IMR-90 (cell line): ENCODE measurements around the gene GPC4. TPM values are rescaled to one million over a fixed set of nuclear protein-coding genes. Genes with fewer than 3 reads are reported as not detected.

Source experiments
- ATAC-seq: fragments of 200-7000 bp; cut with Tn5 transposase; 2 replicates; pipeline ENCODE4 v1.9.1; 2020; ENCODE audit warnings: low read depth, mild to moderate bottlenecking, moderate library complexity
- BruUV-seq: library from RNA; stranded (reverse); fragments of 400-500 nt; replicated peaks from 2 replicates; lab custom pipeline; 2021; lab: Mats Ljungman, UMichigan
- CTCF ChIA-PET: fragments of 300-600 bp; formaldehyde crosslinking; extraction: SDS; loops from one replicate; lab custom pipeline; 2021; ENCODE audit warnings: antibody characterized with exemption; lab: Yijun Ruan, JAX
- POLR2A ChIA-PET: fragments of 300-600 bp; sonication (Branson Sonifier 250); formaldehyde crosslinking; loops from one replicate; lab custom pipeline; 2022; ENCODE audit warnings: antibody characterized with exemption; ENCODE audit not compliant: unreplicated experiment; lab: Charles Lee
- DNase-seq: peaks from one replicate; pipeline ENCODE4 v3.0.0; 2013
- H2AFZ ChIP-seq: replicated peaks from 2 replicates; pipeline ENCODE3; 2013; ENCODE audit warnings: low read length, mild to moderate bottlenecking; ENCODE audit not compliant: poor library complexity
- H2AK5ac ChIP-seq: 2 replicates; pipeline ENCODE4 v1.6.1; 2013; ENCODE audit warnings: low read depth, low read length, inconsistent platforms
- H2AK9ac ChIP-seq: replicated peaks from 2 replicates; pipeline ENCODE3; 2013; ENCODE audit warnings: mild to moderate bottlenecking, low read depth, low read length, moderate library complexity; ENCODE audit not compliant: poor library complexity
- H2BK120ac ChIP-seq: 2 replicates; pipeline ENCODE4 v1.6.1; 2013; ENCODE audit warnings: low read depth, low read length, inconsistent platforms
- H2BK15ac ChIP-seq: 3 replicates; pipeline ENCODE4 v1.6.1; 2013; ENCODE audit warnings: low read depth, low read length, inconsistent platforms
- H2BK20ac ChIP-seq: 2 replicates; pipeline ENCODE4 v1.6.1; 2013; ENCODE audit warnings: low read depth, mild to moderate bottlenecking, inconsistent platforms, low read length, moderate library complexity
- H2BK5ac ChIP-seq: 2 replicates; pipeline ENCODE4 v1.6.1; 2013; ENCODE audit warnings: mild to moderate bottlenecking, low read depth, low read length, inconsistent platforms; ENCODE audit not compliant: poor library complexity, severe bottlenecking
- H3K14ac ChIP-seq: replicated peaks from 2 replicates; pipeline ENCODE4 v1.6.1; 2013; ENCODE audit warnings: low read depth, low read length, inconsistent platforms
- H3K18ac ChIP-seq: 2 replicates; pipeline ENCODE4 v1.6.1; 2013; ENCODE audit warnings: low read depth, low read length, control low read depth
- H3K23ac ChIP-seq: 2 replicates; pipeline ENCODE4 v1.6.1; 2013; ENCODE audit warnings: low read depth, low read length, inconsistent platforms
- H3K27ac ChIP-seq: 2 replicates; pipeline ENCODE4 v1.5.1; 2013; ENCODE audit warnings: mild to moderate bottlenecking, control low read depth, low read length; ENCODE audit not compliant: insufficient read depth
- H3K27me3 ChIP-seq: 2 replicates; pipeline ENCODE4 v1.6.1; 2013; ENCODE audit warnings: low read length; ENCODE audit not compliant: control insufficient read depth, insufficient read depth
- H3K36me3 ChIP-seq: 2 replicates; pipeline ENCODE4 v1.6.1; 2013; ENCODE audit warnings: low read length, mixed read lengths; ENCODE audit not compliant: control insufficient read depth, insufficient read depth
- H3K4ac ChIP-seq: 2 replicates; pipeline ENCODE4 v1.6.1; 2013; ENCODE audit warnings: low read depth, low read length, inconsistent platforms
- H3K4me1 ChIP-seq: 2 replicates; pipeline ENCODE4 v1.6.1; 2013; ENCODE audit warnings: low read length, mixed read lengths; ENCODE audit not compliant: control insufficient read depth, insufficient read depth
- H3K4me2 ChIP-seq: 2 replicates; pipeline ENCODE4 v1.6.1; 2013; ENCODE audit warnings: low read depth, mild to moderate bottlenecking, control low read depth, low read length, moderate library complexity
- H3K4me3 ChIP-seq: 2 replicates; pipeline ENCODE4 v1.5.1; 2013; ENCODE audit warnings: low read depth, mild to moderate bottlenecking, control low read depth, low read length, moderate library complexity; ENCODE audit not compliant: insufficient read depth
- H3K56ac ChIP-seq: 2 replicates; pipeline ENCODE4 v1.6.1; 2013; ENCODE audit warnings: low read length, inconsistent platforms; ENCODE audit not compliant: insufficient read depth; ENCODE audit errors: extremely low read depth
- H3K79me1 ChIP-seq, 2 experiments: 2 replicates each; pipeline ENCODE4 v1.6.1; 2013; ENCODE audit warnings: low read length in 2 of 2, inconsistent platforms in 1 of 2, low read depth in 1 of 2
- H3K9ac ChIP-seq: 2 replicates; pipeline ENCODE4 v1.6.1; 2013; ENCODE audit warnings: low read depth, low read length, control low read depth
- H3K9me1 ChIP-seq: 2 replicates; pipeline ENCODE4 v1.6.1; 2013; ENCODE audit warnings: low read length, inconsistent platforms; ENCODE audit not compliant: insufficient read depth
- H3K9me3 ChIP-seq: 2 replicates; pipeline ENCODE4 v1.6.1; 2013; ENCODE audit warnings: low read length; ENCODE audit not compliant: control insufficient read depth, insufficient read depth
- H4K20me1 ChIP-seq: 2 replicates; pipeline ENCODE4 v1.6.1; 2013; ENCODE audit warnings: low read length, inconsistent platforms; ENCODE audit not compliant: insufficient read depth
- H4K5ac ChIP-seq: 2 replicates; pipeline ENCODE4 v1.6.1; 2013; ENCODE audit warnings: mild to moderate bottlenecking, low read depth, low read length, control low read depth
- H4K8ac ChIP-seq, 2 experiments: 2 replicates each; pipeline ENCODE4 v1.6.1; 2013; ENCODE audit warnings: low read depth in 2 of 2, low read length in 2 of 2, control low read depth in 1 of 2, inconsistent platforms in 1 of 2
- H4K91ac ChIP-seq: 2 replicates; pipeline ENCODE4 v1.6.1; 2013; ENCODE audit warnings: low read depth, low read length, inconsistent platforms; ENCODE audit not compliant: insufficient read depth
- MAFK ChIP-seq: IDR thresholded peaks from 2 replicates; pipeline ENCODE4 v1.6.1; 2012; ENCODE audit warnings: low read depth, low read length, improper control_type of control experiment
- WGBS, 2 experiments: methylation state at CpG; one replicate each; pipeline versions ENCODE4 v1.1.5 to v1.1.7; 2013; ENCODE audit warnings: missing lambda C conversion rate in 2 of 2; ENCODE audit not compliant: insufficient read length in 1 of 2; ENCODE audit errors: extremely low coverage in 2 of 2; 5-methylcytosine and 5-hydroxymethylcytosine counted together
- dilution Hi-C: fragments of 300-500 bp; cut with HindIII; formaldehyde crosslinking; loops from one replicate; pipeline ENCODE4 v1.14.3; 2018; ENCODE audit warnings: low sequenced_read_pairs; ENCODE audit not compliant: unreplicated experiment
- in situ Hi-C: fragments of 300-500 bp; cut with MboI; formaldehyde crosslinking; loops from 3 replicates; pipeline ENCODE4 v1.14.3; 2019; ENCODE audit warnings: low sequenced_read_pairs, inconsistent platforms, mixed read lengths
- intact Hi-C: fragments of 100-400 bp; cut with micrococcal nuclease; formaldehyde crosslinking; loops from 2 replicates; pipeline ENCODE4 v1.10.0; 2022
- polyA plus RNA-seq, 3 experiments: library from polyadenylated mRNA; depleted of rRNA; stranded (reverse); fragments of >200 nt; gene quantifications; 2 replicates each; pipeline ENCODE4 v1.2.3, GENCODE V29; 2012; ENCODE audit warnings: low replicate concordance in 1 of 3
- total RNA-seq: library from RNA; depleted of rRNA; stranded (reverse); fragments of >200 nt; gene quantifications from 2 replicates; pipeline ENCODE4 v1.2.3, GENCODE V29; 2012

Gene GPC4
- total and polyA plus RNA-seq, 2 of the 4 experiments (the other 2 are of a cell fraction), result 0.54 to 1.6 TPM

DNA sequence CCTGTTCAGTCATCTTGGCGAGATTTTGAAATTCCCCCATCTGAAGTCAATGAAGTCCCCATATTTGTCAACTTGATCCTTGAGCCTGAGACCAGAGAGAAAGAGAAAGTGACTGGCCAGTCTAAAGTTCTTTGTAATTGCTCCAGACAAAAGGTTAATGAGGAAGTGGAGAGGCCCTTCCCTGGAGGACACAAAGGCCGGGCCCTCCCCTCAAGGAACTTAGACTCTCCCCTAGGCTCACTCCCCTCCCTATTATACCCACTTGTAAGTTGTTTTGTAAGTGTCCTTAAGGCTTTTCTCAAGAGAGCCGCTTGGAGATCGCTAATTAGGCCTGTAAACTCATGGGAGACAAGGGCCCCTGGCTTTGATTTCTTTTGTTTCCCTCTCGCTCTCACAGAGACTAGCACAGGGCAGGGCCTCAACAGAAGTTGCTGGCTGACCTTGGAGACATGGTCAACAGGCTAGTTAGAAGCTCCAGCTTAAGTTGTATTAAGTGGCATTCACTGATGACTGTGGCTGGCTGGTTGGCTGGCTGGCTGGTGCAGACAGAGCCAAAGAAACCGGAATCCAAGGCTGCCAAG is 20.3 kb upstream of the GPC4 start:
- no peak overlapping the region for H4K8ac ChIP-seq
- H3K27me3 ChIP-seq, result peaks cover 2% of the 10 kb centered on the region; the same call in 1 of the 2 replicates
- H3K27ac ChIP-seq, result no peak overlapping the region
- no peak for DNase-seq
- H2BK120ac ChIP-seq, result no peak overlapping the region
- ATAC-seq, result no peak
- no peaks in the 10 kb centered on the region for H3K9me1 ChIP-seq
- no peak overlapping the region for H3K4me3 ChIP-seq
- H2BK20ac ChIP-seq, result no peak overlapping the region
- intact Hi-C loops, result no loop called here
- no peak for TF ChIP-seq MAFK
- no peak overlapping the region for H3K14ac ChIP-seq
- no peak overlapping the region for H2BK5ac ChIP-seq
- no peak overlapping the region for H2AK5ac ChIP-seq
- no peak overlapping the region for H4K91ac ChIP-seq
- no TSS peak for BruUV-seq
- H2BK15ac ChIP-seq, result no peak overlapping the region
- no peak overlapping the region for H3K18ac ChIP-seq
- in situ Hi-C loops, result no loop called here
- no peaks in the 10 kb centered on the region for H4K20me1 ChIP-seq
- no peak overlapping the region for H3K4ac ChIP-seq
- ChIA-PET CTCF (no interaction called here), POLR2A (no interaction called here)
- no peak overlapping the region for H3K4me2 ChIP-seq
- H3K36me3 ChIP-seq, result no peaks in the 10 kb centered on the region
- H3K9ac ChIP-seq, result no peak overlapping the region
- no peak overlapping the region for H3K56ac ChIP-seq
- no peaks in the 10 kb centered on the region for H3K9me3 ChIP-seq
- WGBS, 2 experiments, result no CpG with 5 or more reads among the region's 6 CpGs
- no peaks in the 10 kb centered on the region for H3K79me1 ChIP-seq
- H2AFZ ChIP-seq, result no peak overlapping the region
- H3K4me1 ChIP-seq, result no peaks in the 10 kb centered on the region
- dilution Hi-C loops, result no loop called here
- no peak overlapping the region for H4K5ac ChIP-seq
- H3K23ac ChIP-seq, result no peak overlapping the region
- H2AK9ac ChIP-seq, result no peak overlapping the region
